Activated T-cell treated with anti-CD3 and anti-CD28 coated beads, Interleukin-2, amount 50 U/mL, for 48 hours (primary cell): Measurements from ENCODE around the gene A1CF.
"Not testable (repeated sequence)": the region's sequence is repeated elsewhere in the genome, so short reads cannot be mapped to it uniquely, and the experiment has no call there.

Experiments used
- DNase-seq, 2 experiments: peaks; one replicate each; pipeline ENCODE4 v3.0.0-alpha.2; 2020

A1CF gene, protein sequence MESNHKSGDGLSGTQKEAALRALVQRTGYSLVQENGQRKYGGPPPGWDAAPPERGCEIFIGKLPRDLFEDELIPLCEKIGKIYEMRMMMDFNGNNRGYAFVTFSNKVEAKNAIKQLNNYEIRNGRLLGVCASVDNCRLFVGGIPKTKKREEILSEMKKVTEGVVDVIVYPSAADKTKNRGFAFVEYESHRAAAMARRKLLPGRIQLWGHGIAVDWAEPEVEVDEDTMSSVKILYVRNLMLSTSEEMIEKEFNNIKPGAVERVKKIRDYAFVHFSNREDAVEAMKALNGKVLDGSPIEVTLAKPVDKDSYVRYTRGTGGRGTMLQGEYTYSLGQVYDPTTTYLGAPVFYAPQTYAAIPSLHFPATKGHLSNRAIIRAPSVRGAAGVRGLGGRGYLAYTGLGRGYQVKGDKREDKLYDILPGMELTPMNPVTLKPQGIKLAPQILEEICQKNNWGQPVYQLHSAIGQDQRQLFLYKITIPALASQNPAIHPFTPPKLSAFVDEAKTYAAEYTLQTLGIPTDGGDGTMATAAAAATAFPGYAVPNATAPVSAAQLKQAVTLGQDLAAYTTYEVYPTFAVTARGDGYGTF

DNA sequence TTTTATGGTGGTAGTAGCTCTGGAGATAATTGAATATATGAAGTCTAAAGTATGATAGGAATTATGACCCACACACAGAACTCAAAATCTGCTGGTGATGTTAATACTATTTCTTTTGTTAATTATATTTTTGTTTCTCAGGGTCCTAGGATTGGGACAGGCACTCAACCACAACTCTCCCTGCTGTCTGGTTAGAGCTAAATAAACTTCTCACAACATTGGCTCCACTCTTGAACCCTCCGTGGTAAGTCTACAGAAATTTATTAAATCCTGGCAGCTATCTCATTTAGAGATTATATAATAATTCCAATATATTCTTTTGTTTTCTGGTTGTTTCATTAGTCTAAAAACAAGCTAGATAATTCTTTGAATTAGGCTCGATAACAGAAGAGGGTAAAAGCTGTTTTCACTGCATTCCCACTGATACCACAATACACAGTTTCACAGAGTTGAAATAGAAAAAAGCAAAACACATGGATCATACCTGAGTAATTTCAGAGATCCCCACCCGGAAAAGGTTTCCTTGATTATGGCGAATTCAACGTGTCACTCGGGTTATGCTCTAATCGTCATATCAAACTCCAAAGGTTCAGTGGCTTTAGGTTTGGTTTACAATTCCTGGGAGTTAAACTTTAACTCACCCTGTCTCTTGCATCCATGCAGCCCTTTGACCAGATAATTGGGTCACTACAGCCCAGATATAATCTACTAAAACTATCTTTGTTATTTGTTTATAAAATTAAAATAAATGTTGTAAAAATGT is at the start of gene A1CF:
Gene A1CF (minus strand): TSS at position 531 of the 763 bp plus-strand sequence. CDS start 25,687 bp downstream, outside the sequence.
- DNase-seq = no peak

DNA sequence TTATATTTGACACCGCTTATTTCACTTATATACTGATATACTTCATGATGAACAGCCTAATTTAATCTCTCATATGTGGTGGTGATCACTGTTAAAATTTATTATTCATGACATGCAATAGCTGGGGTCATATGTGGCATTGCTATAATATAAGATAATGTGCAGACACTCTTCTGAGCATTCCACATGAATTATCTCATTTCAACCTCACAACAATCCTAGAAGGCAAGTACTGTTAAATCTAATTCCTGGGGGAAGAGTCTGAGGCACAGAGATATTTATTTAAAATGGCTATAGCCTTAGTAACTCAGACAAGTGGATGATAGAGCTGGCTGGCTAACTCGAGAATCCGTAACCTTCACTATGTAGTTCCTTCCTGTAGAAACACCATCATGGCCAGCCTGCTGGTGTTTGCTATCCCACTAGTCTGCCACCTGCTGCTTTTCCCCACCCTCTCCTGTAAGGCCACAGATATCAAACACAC is 46.6 kb upstream of the A1CF start:
- no peak for DNase-seq

DNA sequence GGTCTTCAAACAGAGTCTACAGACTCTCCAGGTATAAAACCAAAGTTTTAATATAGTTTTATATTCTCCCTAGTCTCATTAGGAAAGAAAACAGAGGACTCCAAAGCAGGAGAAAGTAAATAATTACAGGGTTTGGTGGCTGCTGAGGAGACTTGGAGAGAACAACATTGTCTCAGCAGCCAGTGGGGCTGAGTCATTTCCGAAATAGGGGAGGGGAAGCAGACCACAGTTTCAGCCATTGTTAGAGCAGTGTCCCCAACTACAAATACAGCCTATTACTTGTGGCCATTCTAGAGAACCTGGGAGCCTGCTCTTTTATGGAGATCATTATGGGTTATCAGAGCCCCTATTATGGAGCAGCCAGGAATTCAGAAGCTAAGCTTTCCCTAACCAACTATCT is 44.2 kb upstream of the A1CF start:
- DNase-seq = no peak

DNA sequence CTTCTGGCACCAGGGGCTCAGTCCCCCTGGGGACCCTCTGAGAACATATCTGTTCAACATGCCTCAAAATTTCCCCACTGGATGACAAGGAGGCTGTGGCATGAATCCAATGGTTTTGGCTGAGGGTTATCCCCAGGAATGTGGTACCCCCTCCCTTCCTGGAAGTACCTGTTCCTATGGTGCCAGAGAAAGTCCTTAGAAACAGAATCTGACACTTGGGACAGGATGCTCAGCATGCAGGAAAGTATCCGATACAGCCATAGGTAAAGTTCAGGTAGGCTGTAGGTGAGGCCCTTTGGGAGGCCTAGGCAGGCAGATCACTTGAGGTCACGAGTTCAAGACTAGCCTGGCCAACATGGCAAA is 42.7 kb upstream of the A1CF start:
- no peak for DNase-seq

DNA sequence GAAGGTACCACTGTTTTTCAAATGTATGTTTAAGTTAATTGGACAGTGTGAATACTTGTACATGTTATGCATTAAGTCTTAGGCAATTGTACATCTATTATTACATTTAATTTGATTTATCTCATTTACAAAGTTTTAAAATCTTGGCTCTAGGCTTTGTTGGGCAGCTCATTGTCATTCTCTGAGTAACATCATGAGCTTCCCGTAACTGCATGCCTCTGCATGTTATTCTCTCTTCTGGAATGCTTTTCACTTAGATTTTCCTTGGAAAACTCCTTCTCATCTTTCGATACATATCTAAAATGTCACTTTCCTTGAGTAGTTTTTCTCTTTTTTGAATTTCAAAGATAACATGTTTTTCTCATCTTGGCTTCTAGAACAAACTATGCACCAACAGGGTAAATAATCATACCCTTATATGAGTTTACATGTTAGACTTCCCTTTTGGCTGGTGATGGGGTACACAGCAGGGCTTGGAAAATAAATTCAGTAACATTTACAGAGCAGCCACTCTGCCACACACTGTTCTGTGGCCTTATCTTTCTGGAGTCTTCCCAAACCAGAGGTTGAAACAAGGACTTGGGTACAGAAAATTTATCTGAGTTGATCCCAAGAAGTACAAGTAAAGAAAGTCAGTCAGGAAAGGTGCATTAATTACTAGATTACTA is 42.2 kb upstream of the A1CF start:
- no peak for DNase-seq

DNA sequence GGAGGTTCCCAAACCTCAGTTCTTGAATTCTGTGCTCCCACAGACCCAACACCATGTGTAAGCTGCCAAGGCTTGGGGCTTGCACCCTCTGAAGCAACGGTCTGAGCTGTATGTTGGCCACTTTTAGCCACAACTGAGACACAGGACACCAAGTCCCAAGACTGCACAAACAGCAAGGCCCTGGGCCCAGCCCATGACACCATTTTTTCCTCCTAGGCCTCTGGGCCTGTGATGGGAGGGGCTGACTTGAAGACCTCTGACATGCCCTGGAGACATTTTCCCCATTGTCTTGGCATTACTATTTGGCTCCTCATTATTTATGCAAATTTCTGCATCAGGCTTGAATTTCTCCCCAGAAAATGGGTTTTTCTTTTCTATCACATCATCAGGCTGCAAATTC is 38.0 kb upstream of the A1CF start:
- DNase-seq = not testable (repeated sequence)

DNA sequence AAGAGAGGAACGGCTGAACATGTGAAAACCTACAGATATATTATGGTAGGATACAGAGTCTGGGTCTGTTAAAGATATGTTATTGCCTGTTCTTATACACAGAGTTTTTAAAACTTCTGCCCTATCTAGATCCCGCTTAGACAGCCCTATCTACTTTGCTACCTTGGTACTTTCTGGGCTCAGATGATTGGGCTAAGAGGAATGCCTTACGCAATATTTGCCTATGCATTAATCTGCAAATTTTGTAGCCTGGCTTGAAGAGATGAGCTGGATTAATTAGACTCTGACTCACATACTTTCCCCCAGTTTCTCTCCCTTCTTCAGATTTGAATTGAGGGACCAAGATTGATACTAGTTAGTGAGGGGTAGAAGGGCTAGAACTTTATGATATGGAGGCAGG is 33.6 kb upstream of the A1CF start:
- no peak for DNase-seq

DNA sequence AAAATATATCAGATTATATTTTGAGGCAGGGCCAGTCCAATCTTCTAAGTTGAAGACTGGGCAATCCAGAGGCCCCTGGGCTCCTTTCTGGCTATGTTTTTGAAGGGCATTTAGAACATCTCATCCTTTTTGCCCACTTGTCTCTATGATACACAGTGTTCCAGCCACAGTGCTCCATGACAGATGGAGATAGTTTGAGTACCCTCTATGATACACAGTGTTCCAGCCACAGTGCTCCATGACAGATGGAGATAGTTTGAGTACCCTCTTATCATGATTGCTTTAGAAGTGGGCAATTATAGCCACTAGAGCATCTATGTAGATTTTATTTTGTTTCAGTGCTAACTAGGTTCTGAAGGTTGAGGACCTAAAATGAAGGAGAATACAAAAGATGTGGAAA is 33.1 kb upstream of the A1CF start:
- DNase-seq = no peak

DNA sequence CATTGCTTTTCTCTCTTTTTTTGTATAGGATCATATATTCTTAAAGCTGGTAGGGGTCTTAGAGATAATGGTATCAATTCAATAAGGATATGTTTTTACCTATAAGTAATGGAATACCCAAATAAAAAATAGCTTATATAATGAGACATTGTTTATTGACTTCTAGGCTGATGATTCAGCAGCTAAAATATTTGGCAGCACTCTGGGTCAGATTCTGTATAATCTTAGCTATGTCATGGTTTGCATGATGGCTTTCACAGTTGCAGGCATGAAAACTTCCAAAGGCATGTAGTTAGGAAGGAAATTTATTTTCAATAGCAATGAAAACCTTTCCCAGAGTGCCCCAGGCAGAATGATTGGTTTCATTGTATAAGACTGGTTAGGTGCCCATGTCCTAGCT is 32.1 kb upstream of the A1CF start:
- DNase-seq = no peak

DNA sequence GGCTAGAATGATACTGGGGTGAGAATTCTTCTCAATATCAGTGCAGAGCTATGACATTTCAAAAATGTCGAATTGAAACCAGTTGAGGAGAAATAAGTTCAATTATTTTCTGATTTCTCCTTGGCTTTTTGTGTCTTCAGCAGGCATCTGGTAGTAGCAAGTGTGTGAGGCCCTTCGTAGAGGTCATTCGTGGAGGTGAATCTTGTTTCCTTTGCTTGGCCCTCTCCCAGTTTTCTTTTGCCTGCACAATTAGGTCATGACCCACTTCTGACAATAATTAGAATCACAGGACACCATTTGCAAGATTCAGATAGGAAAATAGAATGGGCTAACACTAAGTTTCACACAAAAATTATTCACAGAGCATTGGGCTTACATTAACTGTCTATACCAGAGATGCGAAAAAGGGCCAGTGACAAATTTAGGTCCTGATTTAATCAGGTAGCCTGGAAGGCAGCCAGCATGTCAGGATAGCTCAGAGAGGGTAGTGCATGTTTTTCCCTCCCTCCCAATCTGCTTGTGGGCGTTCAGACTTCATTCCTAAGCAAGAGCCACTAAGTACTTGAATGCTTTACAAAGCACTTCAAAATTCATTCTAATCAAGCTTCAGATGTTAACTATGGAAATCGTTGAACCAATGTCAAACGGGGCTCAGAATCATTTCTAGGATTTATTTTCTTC is 24.0 kb upstream of the A1CF start:
- no peak for DNase-seq

DNA sequence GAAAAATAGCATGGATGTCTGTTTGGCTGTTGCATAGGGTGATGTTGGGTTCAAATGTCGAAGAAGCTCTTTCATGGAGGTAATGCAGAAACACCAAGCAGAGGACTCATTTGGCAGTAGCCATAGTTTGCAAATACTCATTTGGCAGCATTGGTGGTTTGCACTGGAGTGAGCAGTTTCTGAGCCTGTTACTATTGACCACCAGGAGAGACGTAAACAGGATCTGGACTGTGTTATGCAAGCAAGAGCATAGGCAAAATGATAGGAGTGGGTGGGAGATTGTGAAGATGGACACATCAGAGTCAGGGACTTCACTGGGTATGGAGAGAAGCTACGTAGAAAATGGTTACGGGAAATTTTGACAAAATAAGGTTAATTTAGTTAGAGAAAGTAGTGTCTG is 22.9 kb upstream of the A1CF start:
- DNase-seq = no peak

DNA sequence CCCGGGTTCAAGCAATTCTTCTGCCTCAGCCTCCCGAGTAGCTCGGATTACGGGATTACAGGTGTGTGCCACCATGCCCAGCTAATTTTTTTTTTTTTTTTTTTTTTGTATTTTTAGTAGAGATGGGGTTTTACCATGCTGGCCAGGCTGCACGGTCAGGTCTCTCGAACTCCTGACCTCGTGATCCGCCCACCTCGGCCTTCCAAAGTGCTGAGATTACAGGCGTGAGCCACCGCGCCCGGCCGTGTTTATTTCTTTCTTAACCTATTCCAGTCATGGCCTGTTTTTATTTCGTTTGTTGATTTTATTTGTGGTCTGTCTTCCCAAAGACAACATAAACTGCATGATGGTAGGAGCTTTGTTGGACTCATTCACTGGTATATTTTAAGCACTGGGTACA is 20.4 kb upstream of the A1CF start:
- not testable (repeated sequence) for DNase-seq

DNA sequence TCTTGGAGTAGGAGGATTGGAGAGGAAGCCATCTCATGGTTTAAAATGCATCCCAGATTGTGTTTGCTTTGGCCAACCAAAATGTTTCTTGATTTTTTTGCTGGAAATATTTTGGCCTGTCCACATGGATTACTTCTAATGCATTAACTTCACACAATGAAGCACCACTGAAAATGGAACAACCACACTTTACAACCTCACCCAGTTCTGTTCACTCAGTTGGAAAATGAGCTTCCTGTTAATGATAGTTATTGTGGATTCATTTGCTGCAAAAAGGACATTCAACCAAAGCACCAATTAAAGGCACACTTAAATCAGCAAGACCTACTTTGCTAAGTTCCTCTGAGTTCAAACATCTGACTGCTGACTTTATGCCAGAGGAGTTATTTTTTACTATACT is 11.3 kb upstream of the A1CF start:
- no peak for DNase-seq

DNA sequence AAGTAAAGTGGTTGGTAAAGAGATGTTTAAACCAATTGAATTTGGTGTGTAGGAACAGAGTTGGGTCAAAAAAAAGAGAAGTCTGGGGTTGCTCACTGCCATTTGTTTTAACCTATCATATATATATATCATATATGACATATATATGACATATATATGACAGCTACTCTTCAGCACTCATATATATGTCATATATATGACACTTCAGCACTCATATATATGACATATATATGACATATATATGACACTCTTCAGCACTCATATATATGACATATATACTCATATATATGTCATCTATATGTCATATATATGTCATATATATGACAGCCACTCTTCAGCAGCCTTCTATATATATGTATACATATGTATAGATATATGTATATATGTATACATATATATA is 8.9 kb upstream of the A1CF start:
- DNase-seq = no peak

DNA sequence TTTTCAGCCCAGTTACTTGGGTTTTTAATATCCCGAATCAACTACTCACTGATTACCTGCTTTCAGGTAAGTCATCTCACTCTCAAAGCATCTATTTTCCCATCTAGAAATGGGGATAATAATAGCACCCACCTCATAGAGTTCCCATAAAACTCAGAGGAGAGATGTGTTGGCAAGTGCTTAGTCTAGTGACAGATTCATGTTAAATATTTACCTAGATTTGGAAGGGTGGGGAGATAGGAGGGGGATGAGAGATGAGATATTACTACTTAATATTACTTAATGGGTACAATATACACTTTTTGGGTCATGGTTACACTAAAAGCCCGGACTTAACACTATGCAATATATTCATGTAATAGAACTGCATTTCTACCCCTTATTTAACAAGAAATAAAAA is 7.0 kb upstream of the A1CF start:
- no peak for DNase-seq

DNA sequence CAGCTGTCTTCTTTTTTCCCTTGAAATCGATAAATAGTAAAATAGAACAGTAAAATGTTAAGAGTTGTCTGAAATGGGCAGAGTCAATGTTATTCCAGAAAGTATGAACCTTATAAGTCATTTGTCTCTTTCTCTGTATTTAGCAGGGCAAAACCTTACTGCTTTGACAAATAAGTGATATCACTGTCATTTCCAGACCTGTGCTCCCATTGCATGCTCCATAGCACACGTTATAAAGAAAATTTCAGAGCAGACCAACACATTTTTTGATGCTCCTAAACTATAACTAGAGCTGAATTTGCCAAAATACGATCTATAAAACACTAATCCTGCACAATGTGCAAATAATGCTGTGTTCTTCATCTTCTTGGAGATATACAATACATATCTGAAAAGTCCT is 1.1 kb downstream of the A1CF start:
- DNase-seq = no peak

DNA sequence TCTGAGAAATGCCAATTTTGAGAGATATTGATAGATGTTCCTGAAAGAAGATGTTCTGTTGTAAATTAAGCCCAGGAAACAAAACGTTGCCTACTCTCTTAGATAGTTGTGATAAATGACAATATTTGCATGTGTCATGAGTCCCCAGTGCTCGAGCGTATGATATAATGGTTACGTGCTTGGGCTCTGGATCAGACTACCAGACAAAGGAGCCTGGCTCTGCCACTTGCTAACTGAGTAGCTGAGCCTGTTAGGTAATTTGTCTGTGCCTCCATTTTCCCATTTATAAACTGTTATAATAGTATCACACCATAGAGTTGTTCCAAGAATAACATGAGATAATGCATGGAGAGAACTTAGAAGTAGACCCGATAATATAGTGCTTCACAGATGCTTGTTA is 1.8 kb downstream of the A1CF start:
- no peak for DNase-seq

DNA sequence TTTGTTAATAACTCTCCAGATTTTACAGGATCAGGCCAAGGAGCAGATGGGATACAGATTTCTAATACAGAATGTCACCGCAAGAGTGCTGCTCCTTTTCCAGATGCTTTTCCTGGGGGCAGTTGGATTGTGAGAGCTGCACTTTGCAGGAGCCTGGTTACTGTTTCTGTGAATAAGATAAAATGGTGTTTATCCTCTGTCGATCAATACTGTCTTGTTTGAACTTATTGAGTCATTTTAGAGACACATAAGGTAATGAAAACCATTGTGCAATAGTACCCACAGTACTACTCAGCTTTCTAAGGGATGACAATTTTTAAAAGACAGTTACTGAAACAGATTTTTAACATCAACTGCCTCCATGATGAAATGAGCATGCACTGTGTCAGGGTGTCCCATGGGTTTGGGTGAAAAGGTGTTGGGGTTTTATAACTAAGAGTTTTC is 2.9 kb downstream of the A1CF start:
- DNase-seq = no peak

DNA sequence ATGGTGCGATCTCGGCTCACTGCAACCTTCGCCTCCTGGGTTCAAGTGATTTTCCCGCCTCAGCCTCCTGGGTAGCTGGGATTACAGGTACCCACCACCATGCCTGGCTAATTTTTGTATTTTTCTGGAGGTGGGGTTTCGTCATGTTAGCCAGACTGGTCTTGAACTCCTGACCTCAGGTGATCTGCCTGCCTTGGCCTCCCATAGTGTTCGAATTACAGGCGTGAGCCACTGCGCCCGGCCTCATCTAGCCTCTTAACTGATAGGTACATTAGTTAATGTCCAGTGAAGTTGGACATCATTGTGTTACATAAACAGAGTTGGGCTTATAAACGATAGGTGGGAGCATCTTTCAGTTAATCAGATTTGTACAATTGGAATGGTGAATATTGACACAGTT is 4.4 kb downstream of the A1CF start:
- DNase-seq = not testable (repeated sequence)

DNA sequence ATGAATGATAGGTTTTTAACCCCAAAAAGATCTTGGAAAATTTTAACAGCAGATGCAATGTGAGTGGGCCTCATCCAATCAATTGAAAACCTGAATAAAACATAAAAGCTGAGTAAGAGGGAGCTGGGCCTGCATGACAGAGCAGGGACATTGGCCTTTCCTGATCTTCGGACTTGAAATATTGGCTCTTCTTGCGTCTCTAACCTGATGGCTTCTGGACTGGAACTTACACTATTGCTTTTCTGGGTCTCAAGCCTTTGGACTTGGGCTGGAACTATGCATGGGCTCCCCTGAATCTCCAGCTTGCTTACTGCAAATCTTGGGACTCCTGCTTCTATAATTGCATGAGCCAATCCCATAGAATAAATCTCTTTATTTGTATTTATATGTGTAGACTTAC is 9.0 kb downstream of the A1CF start:
- no peak for DNase-seq

DNA sequence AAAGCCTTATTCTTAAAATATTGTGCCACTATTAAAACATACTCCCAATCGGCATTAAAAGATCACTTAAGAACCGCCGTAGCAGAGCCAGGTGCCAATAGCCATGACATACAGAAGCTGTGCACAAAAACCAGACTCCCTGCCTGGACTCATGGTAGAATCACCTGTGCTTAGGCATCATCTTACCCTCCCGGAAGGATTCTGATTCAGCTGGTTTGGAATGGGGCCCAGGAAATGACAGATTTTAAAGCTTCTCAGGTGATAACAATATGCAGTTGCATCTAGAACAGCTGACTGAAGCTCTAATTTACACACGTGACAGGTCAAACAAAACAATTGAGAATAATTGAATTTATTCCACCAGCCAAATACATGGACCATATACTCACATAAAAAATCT is 10.7 kb downstream of the A1CF start:
- no peak for DNase-seq

DNA sequence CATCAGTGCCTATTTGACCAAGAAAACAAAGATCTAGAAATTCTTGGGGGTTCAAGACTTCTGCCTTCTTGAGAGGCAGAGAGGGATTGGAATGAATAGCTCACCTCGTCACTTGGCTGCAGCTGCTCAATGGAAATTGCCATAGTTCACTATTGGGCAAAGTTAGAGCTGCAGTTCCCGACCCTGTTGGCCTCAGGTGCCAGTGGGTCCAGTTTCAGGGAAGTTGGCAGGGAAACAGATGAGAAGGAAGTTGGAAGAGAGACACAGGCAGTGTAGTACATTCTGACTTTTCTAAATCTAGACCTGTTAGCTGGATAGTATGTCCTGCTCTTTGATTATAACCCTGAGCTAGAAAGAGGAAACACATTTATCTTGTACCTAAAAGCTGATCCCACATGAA is 19.1 kb downstream of the A1CF start:
- no peak for DNase-seq

DNA sequence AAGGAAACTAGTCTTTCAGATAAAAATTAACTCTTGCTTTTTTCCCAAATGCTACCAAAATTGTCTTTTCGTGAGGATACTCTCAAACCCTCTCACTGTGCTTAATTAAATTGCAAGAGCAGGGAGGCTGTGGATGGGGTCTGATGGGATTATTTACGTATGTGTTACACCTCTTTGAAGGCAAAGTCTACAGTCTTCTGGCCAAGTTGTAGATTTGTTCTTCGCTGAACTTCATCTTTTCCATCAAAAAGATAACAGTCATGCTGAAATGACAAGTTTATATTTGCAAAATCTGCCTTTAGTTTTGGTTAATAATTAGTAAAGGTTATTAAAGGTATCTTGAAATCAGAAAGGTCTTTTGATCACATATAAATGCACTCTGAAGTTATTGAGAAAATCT is 22.7 kb downstream of the A1CF start:
- no peak for DNase-seq
